Loucy (cell line): ENCODE measurements around the gene RNF183.

Experiments
- CTCF ChIP-seq: fragments of 200-600 bp; sonication (generic); conservative IDR thresholded peaks from 2 replicates; pipeline ENCODE4 v1.5.1; 2014; ENCODE audit warnings: mild to moderate bottlenecking, antibody characterized with exemption, low read length
- EZH2phosphoT487 ChIP-seq: fragments of 200-600 bp; IDR thresholded peaks from 2 replicates; pipeline ENCODE4 v1.6.1; 2018; ENCODE audit warnings: antibody characterized with exemption, mild to moderate bottlenecking, moderate library complexity, borderline replicate concordance

DNA sequence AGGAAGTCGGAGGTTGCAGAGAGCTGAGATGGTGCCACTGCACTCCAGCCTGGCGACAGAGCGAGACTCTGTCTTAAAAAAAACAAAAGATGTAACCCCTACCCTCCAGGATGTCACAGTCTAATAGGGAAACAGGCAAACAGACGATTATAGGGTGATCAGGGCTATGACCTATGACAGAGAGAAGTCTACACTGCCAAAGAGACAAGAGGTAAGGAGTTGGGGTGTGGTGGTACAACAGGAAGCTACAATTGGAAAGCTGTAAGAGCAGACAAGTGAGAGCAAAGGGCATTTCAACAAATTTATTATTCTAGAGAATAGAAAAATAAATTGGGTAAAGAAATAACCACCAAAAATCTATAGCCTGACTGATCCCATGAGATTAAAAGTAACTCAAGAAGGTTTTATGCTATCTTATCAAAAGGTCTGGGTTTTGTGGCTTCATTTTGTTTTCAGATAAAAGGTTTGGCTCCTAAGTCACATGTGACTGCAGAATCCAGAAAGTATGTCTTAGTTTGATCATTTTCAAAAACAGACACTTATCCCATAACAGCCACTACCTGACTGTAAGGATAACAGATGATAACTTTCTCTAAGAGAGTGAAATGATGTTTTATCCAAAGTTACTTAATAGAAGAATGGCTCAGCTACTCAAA is 35.1 kb downstream of the RNF183 start:
- TF ChIP-seq CTCF (no peak), EZH2phosphoT487 (no peak)
